ENCODE measurements around the gene ZNF580. TPM values are rescaled to one million over a fixed set of nuclear protein-coding genes. Genes with fewer than 3 reads are reported as not detected.

The ZNF580 gene
- total and polyA plus RNA-seq, 2 of the 13 experiments (the other 11 are each of a cell fraction or from before 2014, with no cell fraction given): 4.4 to 6.0 TPM

- TF ChIP-seq ZHX1 (CRISPR knock-in tag; IDR thresholded peaks at IDR 0.05; ENCODE audit: low read depth) (peak; percentile 59; the same call in 1 of the 2 replicates), ZNF704 (CRISPR knock-in tag; IDR thresholded peaks at IDR 0.05; ENCODE audit: borderline replicate concordance) (peak; percentile 79; the same call in 1 of the 2 replicates), ATM (IDR thresholded peaks at IDR 0.05; ENCODE audit: borderline replicate concordance) (no peak), BRCA1 (CRISPR knock-in tag; IDR thresholded peaks at IDR 0.05) (0 out of 2 replicates have a peak, but pooled peaks have one; percentile 23), STAT6 (CRISPR knock-in tag; IDR thresholded peaks at IDR 0.05; ENCODE audit: borderline replicate concordance) (no peak), POLR2AphosphoS5 (IDR thresholded peaks at IDR 0.05; ENCODE audit: low read depth, low read length) (peak; percentile 71), ZFY (CRISPR knock-in tag; IDR thresholded peaks at IDR 0.05) (peak; percentile 70), ZNF780A (CRISPR knock-in tag; IDR thresholded peaks at IDR 0.05) (peak; percentile 34; the same call in 1 of the 2 replicates), GMEB2 (CRISPR knock-in tag; IDR thresholded peaks at IDR 0.05; ENCODE audit: low read depth) (no peak), ZNF839 (CRISPR knock-in tag; IDR thresholded peaks at IDR 0.05; ENCODE audit: borderline replicate concordance) (no peak), BCL3 (CRISPR knock-in tag; IDR thresholded peaks at IDR 0.05) (peak; percentile 74), ZNF253 (CRISPR knock-in tag; IDR thresholded peaks at IDR 0.05; ENCODE audit: borderline replicate concordance) (peak; percentile 56; the same call in 1 of the 2 replicates), TFE3 (CRISPR knock-in tag; IDR thresholded peaks at IDR 0.05) (0 out of 2 replicates have a peak, but pooled peaks have one; percentile 30), MBNL3 (CRISPR knock-in tag; conservative IDR thresholded peaks at IDR 0.05) (no peak), GATA4 (IDR thresholded peaks at IDR 0.05; ENCODE audit: borderline replicate concordance, low read depth) (peak; percentile 11; the same call in 1 of the 2 replicates), NRL (CRISPR knock-in tag; IDR thresholded peaks at IDR 0.05; ENCODE audit: borderline replicate concordance) (peak; percentile 35)
These were observed 14.3 kb downstream of the ZNF580 start, which contains the start of gene U2AF2 (continued) for GRCh38 chr19:55654868-55655647.
